Endodermal cell (in vitro differentiated cells): ENCODE data around the gene ENAH. TPM values are rescaled to one million over a fixed set of nuclear protein-coding genes. Genes with fewer than 3 reads are reported as not detected.

Experiments used
- DNase-seq: peaks from one replicate; pipeline ENCODE4 v3.0.0-alpha.2; 2017
- H3K27ac ChIP-seq: 2 replicates; pipeline ENCODE4 v1.5.1; 2013; ENCODE audit warnings: mild to moderate bottlenecking, low read depth, low read length, moderate library complexity
- H3K27me3 ChIP-seq: 2 replicates; pipeline ENCODE4 v1.6.1; 2013; ENCODE audit warnings: mild to moderate bottlenecking, low read length, moderate library complexity; ENCODE audit not compliant: insufficient read depth, control insufficient read depth, poor library complexity, severe bottlenecking
- H3K36me3 ChIP-seq: 2 replicates; pipeline ENCODE4 v1.7.0; 2013; ENCODE audit warnings: mild to moderate bottlenecking, low read length, moderate library complexity; ENCODE audit not compliant: control insufficient read depth, insufficient read depth
- H3K4me1 ChIP-seq: one replicate; pipeline ENCODE4 v1.7.0; 2013; ENCODE audit warnings: low read length; ENCODE audit not compliant: control insufficient read depth, insufficient read depth
- H3K4me3 ChIP-seq: 2 replicates; pipeline ENCODE4 v1.5.1; 2013; ENCODE audit warnings: mild to moderate bottlenecking, low read length, moderate library complexity
- H3K9ac ChIP-seq: 2 replicates; pipeline ENCODE4 v1.6.1; 2013; ENCODE audit warnings: mild to moderate bottlenecking, low read length, moderate library complexity; ENCODE audit not compliant: poor library complexity, severe bottlenecking; ENCODE audit errors: extremely low read depth
- H3K9me3 ChIP-seq: 2 replicates; pipeline ENCODE4 v1.6.1; 2013; ENCODE audit warnings: mild to moderate bottlenecking, low read length, moderate library complexity; ENCODE audit not compliant: control insufficient read depth
- H3K27ac Mint-ChIP-seq: 2 replicates; pipeline ENCODE4 v1.8.0; 2020; ENCODE audit warnings: mixed read lengths
- H3K27me3 Mint-ChIP-seq: 2 replicates; pipeline ENCODE4 v1.8.0; 2021; ENCODE audit warnings: mild to moderate bottlenecking, mixed read lengths; ENCODE audit not compliant: insufficient read depth
- H3K36me3 Mint-ChIP-seq: 2 replicates; pipeline ENCODE4 v1.8.0; 2020; ENCODE audit warnings: low read depth, mixed read lengths
- H3K4me1 Mint-ChIP-seq: 2 replicates; pipeline ENCODE4 v1.8.0; 2020; ENCODE audit warnings: mixed read lengths
- H3K4me3 Mint-ChIP-seq: 2 replicates; pipeline ENCODE4 v1.8.0; 2020; ENCODE audit warnings: mild to moderate bottlenecking, moderate library complexity, mixed read lengths
- H3K9me3 Mint-ChIP-seq: 2 replicates; pipeline ENCODE4 v1.8.0; 2020; ENCODE audit warnings: mild to moderate bottlenecking, mixed read lengths
- CTCF ChIP-seq: fragments of 200-600 bp; sonication (generic); conservative IDR thresholded peaks from 2 replicates; pipeline ENCODE4 v1.5.0; 2021; ENCODE audit warnings: antibody characterized with exemption, mild to moderate bottlenecking
- WGBS, 2 experiments: methylation state at CpG; one replicate each; pipeline versions ENCODE4 v1.1.5 to v1.1.7; 2013; ENCODE audit warnings: missing lambda C conversion rate in 2 of 2, mixed read lengths in 1 of 2; ENCODE audit not compliant: insufficient coverage in 1 of 2, insufficient read length in 1 of 2; 5-methylcytosine and 5-hydroxymethylcytosine counted together
- total RNA-seq, 2 donors: library from RNA; stranded (reverse); fragmentation: NEBNext Ultra II Directional in 1 of 2; extraction: Animal tissue kit (Norgen Biotek cat#: 25700) in 1 of 2; gene quantifications; 2 replicates in 1 of 2; 3 replicates in 1 of 2; pipeline ENCODE4 v1.2.1, GENCODE V29; 2021

ENAH gene
- total RNA-seq, 2 donors from 2014 or later = 263 to 267 TPM

GRCh38 chr1:225611537-225612223, 41.2 kb downstream of the ENAH start:
- no peak overlapping the region for H3K9ac ChIP-seq
- H3K27ac ChIP-seq = no peak overlapping the region
- peaks cover 2% of the 10 kb centered on the region for H3K4me1 ChIP-seq
- Mint-ChIP-seq H3K27ac (no peak overlapping the region), H3K4me3 (no peak overlapping the region), H3K4me1 (peaks cover 35% of the 10 kb centered on the region), H3K9me3 (peaks cover 19% of the 10 kb centered on the region), H3K36me3 (peaks cover 20% of the 10 kb centered on the region), H3K27me3 (no peaks in the 10 kb centered on the region)
- no peak for DNase-seq
- no peaks in the 10 kb centered on the region for H3K27me3 ChIP-seq
- no peak for TF ChIP-seq CTCF
- no peak overlapping the region for H3K4me3 ChIP-seq
- H3K9me3 ChIP-seq = peaks cover 8% of the 10 kb centered on the region
- peaks cover 30% of the 10 kb centered on the region for H3K36me3 ChIP-seq
- 94 to 99% methylated on average over 5 to 7 of the region's 7 CpGs for WGBS, 2 experiments

- Histone ChIP-seq H3K9ac (no peak overlapping the region), H3K4me1 (peaks cover 2% of the 10 kb centered on the region), H3K27ac (no peak overlapping the region), H3K4me3 (no peak overlapping the region), H3K9me3 (peaks cover 6% of the 10 kb centered on the region), H3K36me3 (peaks cover 28% of the 10 kb centered on the region), H3K27me3 (no peaks in the 10 kb centered on the region)
- H3K4me1 Mint-ChIP-seq = peaks cover 37% of the 10 kb centered on the region
- H3K4me3 Mint-ChIP-seq = no peak overlapping the region
- H3K36me3 Mint-ChIP-seq = peaks cover 16% of the 10 kb centered on the region
- no peak for TF ChIP-seq CTCF
- no peaks in the 10 kb centered on the region for H3K27me3 Mint-ChIP-seq
- 96% methylated on average over 5 of the region's 5 CpGs; no CpG with 5 or more reads in 1 of the 2 experiments for WGBS, 2 experiments
- H3K27ac Mint-ChIP-seq = no peak overlapping the region
- DNase-seq = no peak
- H3K9me3 Mint-ChIP-seq = peaks cover 12% of the 10 kb centered on the region
These were observed 42.4 kb downstream of the ENAH start for GRCh38 chr1:225610539-225610938.

GRCh38 chr1:225608014-225608796, 44.7 kb downstream of the ENAH start:
- 85 to 89% methylated on average over 7 to 14 of the region's 14 CpGs for WGBS, 2 experiments
- peak overlapping the region; percentile 27 for H3K4me3 Mint-ChIP-seq

More at GRCh38 chr1:225608014-225608796, 44.7 kb downstream of the ENAH start:
- no peak overlapping the region for H3K27ac ChIP-seq
- Mint-ChIP-seq H3K27me3 (no peaks in the 10 kb centered on the region), H3K9me3 (no peaks in the 10 kb centered on the region), H3K36me3 (peaks cover 18% of the 10 kb centered on the region), H3K4me1 (peaks cover 45% of the 10 kb centered on the region), H3K27ac (peak overlapping the region; percentile 67)
- peaks cover 23% of the 10 kb centered on the region for H3K36me3 ChIP-seq
- peak overlapping the region; percentile 3 for H3K4me3 ChIP-seq
- H3K4me1 ChIP-seq = peaks cover 2% of the 10 kb centered on the region
- TF ChIP-seq CTCF = no peak
- no peaks in the 10 kb centered on the region for H3K9me3 ChIP-seq
- DNase-seq = peak; percentile 60
- H3K27me3 ChIP-seq = no peaks in the 10 kb centered on the region
- H3K9ac ChIP-seq = peak overlapping the region; percentile 29
